K562 (cell line): ENCODE data around the gene RAMAC. TPM values are rescaled to one million over a fixed set of nuclear protein-coding genes. Genes with fewer than 3 reads are reported as not detected.

Experiments used
- AFF4 ChIP-seq: sonication (generic); formaldehyde crosslinking; IDR thresholded peaks from 2 replicates; pipeline ENCODE4 v1.8.0; 2023; ENCODE audit warnings: mild to moderate bottlenecking, missing genetic modification reagents
- ELF1 ChIP-seq: fragments of 200-800 bp; sonication (Bioruptor generic); IDR thresholded peaks from 2 replicates; pipeline ENCODE4 v1.6.1; 2016; ENCODE audit warnings: missing genetic modification characterization, missing compliant biosample characterization
- MXI1 ChIP-seq: IDR thresholded peaks from 2 replicates; pipeline ENCODE4 v1.6.1; 2011; ENCODE audit warnings: low read depth, mild to moderate bottlenecking, improper control_type of control experiment, low read length
- PHTF2 ChIP-seq: fragments of 250-450 bp; sonication (Bioruptor Pico); IDR thresholded peaks from 2 replicates; pipeline ENCODE4 v1.5.0; 2021; ENCODE audit warnings: mild to moderate bottlenecking
- ZNF79 ChIP-seq: fragments of 250-450 bp; sonication (Bioruptor Pico); IDR thresholded peaks from 2 replicates; pipeline ENCODE4 v1.4.0; 2020; ENCODE audit warnings: low read depth, mild to moderate bottlenecking, moderate library complexity
- polyA plus RNA-seq, 8 experiments: library from polyadenylated mRNA; depleted of rRNA in 4 of 8; stranded (reverse) in 5 of 8; unstranded in 3 of 8; fragments of >200 nt; fragmentation: Nextera tagmentation in 2 of 8; fragmentation: Illumina TruSeq in 1 of 8; extraction: Ambion mirVana in 2 of 8; extraction: Trizol in 1 of 8; gene quantifications; 2 replicates each; pipeline versions ENCODE4 v1.2.1 to v1.2.3, GENCODE V29; 2011 to 2014; ENCODE audit warnings: inconsistent platforms in 1 of 8, missing spikeins in 1 of 8
- total RNA-seq, 7 experiments: library from RNA; depleted of rRNA in 6 of 7; stranded (reverse); fragments of >200 nt in 6 of 7; fragmentation: Illumina TruSeq in 2 of 7; extraction: Trizol in 2 of 7; gene quantifications; 2 replicates each; pipeline versions ENCODE4 v1.2.1 to v1.2.3, GENCODE V29; 2011 to 2021; ENCODE audit warnings: low replicate concordance in 1 of 7
- TF ChIP-seq, protein P1 (sequence below): sonication (generic); formaldehyde crosslinking; IDR thresholded peaks from 2 replicates; pipeline ENCODE4 v1.8.0; 2022; ENCODE audit warnings: mild to moderate bottlenecking, missing genetic modification reagents
- TF ChIP-seq, protein P2 (sequence below): fragments of 250-450 bp; sonication (Bioruptor Pico); IDR thresholded peaks from 2 replicates; pipeline ENCODE4 v1.9.0; 2021; ENCODE audit warnings: mild to moderate bottlenecking

RAMAC gene
- total and polyA plus RNA-seq, 9 of the 15 experiments (the other 6 are each of a cell fraction or from before 2014, with no cell fraction given) = 26.9 to 108 (median 38.4) TPM

- TF ChIP-seq ELF1 (tag) = no peak
- no peak for TF ChIP-seq MXI1
- TF ChIP-seq, protein P1, sequence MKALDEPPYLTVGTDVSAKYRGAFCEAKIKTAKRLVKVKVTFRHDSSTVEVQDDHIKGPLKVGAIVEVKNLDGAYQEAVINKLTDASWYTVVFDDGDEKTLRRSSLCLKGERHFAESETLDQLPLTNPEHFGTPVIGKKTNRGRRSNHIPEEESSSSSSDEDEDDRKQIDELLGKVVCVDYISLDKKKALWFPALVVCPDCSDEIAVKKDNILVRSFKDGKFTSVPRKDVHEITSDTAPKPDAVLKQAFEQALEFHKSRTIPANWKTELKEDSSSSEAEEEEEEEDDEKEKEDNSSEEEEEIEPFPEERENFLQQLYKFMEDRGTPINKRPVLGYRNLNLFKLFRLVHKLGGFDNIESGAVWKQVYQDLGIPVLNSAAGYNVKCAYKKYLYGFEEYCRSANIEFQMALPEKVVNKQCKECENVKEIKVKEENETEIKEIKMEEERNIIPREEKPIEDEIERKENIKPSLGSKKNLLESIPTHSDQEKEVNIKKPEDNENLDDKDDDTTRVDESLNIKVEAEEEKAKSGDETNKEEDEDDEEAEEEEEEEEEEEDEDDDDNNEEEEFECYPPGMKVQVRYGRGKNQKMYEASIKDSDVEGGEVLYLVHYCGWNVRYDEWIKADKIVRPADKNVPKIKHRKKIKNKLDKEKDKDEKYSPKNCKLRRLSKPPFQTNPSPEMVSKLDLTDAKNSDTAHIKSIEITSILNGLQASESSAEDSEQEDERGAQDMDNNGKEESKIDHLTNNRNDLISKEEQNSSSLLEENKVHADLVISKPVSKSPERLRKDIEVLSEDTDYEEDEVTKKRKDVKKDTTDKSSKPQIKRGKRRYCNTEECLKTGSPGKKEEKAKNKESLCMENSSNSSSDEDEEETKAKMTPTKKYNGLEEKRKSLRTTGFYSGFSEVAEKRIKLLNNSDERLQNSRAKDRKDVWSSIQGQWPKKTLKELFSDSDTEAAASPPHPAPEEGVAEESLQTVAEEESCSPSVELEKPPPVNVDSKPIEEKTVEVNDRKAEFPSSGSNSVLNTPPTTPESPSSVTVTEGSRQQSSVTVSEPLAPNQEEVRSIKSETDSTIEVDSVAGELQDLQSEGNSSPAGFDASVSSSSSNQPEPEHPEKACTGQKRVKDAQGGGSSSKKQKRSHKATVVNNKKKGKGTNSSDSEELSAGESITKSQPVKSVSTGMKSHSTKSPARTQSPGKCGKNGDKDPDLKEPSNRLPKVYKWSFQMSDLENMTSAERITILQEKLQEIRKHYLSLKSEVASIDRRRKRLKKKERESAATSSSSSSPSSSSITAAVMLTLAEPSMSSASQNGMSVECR (CRISPR knock-in tag) = no peak
- TF ChIP-seq ZNF79 (CRISPR knock-in tag) = no peak
- TF ChIP-seq AFF4 = no peak
- TF ChIP-seq PHTF2 (CRISPR knock-in tag) = no peak
- TF ChIP-seq, protein P2, sequence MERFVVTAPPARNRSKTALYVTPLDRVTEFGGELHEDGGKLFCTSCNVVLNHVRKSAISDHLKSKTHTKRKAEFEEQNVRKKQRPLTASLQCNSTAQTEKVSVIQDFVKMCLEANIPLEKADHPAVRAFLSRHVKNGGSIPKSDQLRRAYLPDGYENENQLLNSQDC (CRISPR knock-in tag) = no peak
- TF ChIP-seq, all 486 proteins: peak for 0
Measured at GRCh38 chr15:82978438-82978837, 7.6 kb upstream of the RAMAC start (continued).
